GM10266 (cell line): Measurements from ENCODE around the gene AMDHD1.
A peak's percentile ranks its signal among the peaks of the same experiment; 100 is the strongest.

Source experiments
- DNase-seq: peaks from one replicate; pipeline ENCODE4 v3.0.0; 2012; ENCODE audit errors: extremely low spot score
- TF ChIP-seq, protein P1 (sequence below): IDR thresholded peaks from 2 replicates; pipeline ENCODE4 v1.5.1; 2012; ENCODE audit warnings: mild to moderate bottlenecking, low read depth; ENCODE audit not compliant: control insufficient read depth, insufficient read depth; ENCODE audit errors: missing control alignments

AMDHD1 gene

GRCh38 chr12:95922231-95922630 is 20.9 kb upstream of the AMDHD1 start:
- DNase-seq = no peak
- TF ChIP-seq, protein P1, sequence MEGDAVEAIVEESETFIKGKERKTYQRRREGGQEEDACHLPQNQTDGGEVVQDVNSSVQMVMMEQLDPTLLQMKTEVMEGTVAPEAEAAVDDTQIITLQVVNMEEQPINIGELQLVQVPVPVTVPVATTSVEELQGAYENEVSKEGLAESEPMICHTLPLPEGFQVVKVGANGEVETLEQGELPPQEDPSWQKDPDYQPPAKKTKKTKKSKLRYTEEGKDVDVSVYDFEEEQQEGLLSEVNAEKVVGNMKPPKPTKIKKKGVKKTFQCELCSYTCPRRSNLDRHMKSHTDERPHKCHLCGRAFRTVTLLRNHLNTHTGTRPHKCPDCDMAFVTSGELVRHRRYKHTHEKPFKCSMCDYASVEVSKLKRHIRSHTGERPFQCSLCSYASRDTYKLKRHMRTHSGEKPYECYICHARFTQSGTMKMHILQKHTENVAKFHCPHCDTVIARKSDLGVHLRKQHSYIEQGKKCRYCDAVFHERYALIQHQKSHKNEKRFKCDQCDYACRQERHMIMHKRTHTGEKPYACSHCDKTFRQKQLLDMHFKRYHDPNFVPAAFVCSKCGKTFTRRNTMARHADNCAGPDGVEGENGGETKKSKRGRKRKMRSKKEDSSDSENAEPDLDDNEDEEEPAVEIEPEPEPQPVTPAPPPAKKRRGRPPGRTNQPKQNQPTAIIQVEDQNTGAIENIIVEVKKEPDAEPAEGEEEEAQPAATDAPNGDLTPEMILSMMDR = no peak

GRCh38 chr12:95940514-95940913 is 2.6 kb upstream of the AMDHD1 start:
- TF ChIP-seq, protein P1 = no peak
- DNase-seq = no peak

DNA sequence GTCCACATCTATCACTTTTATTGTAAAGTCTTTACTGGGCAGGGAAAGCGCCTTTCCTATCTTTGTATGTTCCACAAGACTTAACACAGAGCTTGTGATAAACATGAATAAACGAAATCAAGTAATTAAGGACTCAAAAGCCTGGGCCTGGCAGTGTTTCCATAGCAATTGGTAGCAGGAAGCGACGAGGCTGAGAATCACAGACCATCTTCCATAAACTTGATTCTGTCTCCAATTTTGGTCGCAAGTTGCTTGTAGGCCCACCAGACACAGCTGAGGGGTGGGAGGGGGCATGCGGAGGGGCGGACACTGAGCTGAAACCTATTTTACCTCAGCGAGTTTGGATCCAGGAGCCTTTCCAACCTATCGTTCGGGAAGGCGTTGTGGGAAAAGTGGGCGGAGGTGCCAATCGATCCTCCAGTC is 1.0 kb upstream of the AMDHD1 start:
- peak; percentile 35 for DNase-seq
- TF ChIP-seq, protein P1 = no peak

GRCh38 chr12:95942524-95943329 is 404 bp upstream of the AMDHD1 start, which contains the start of gene CCDC38:
Gene CCDC38, minus strand, starts transcription at chr12:95942614. Its CDS starts 6,105 bp downstream, at chr12:95936509.
- DNase-seq = peak; percentile 98
- TF ChIP-seq, protein P1 = no peak

GRCh38 chr12:95944108-95944704 is 1.1 kb downstream of the AMDHD1 start:
- DNase-seq = no peak
- TF ChIP-seq, protein P1 = no peak

GRCh38 chr12:95949477-95950206 is 6.5 kb downstream of the AMDHD1 start:
- DNase-seq = no peak
- TF ChIP-seq, protein P1 = no peak

- no peak for DNase-seq
- TF ChIP-seq, protein P1 = no peak
Measured at GRCh38 chr12:95951515-95951914, 8.4 kb downstream of the AMDHD1 start.
